DMS79 treated with DMSO at 0.1 percent for 48 hours (cell line): ENCODE measurements around the gene VPS35.
"Not testable (repeated sequence)": the region's sequence is repeated elsewhere in the genome, so short reads cannot be mapped to it uniquely, and the experiment has no call there.

Experiments used
- DNase-seq: peaks from one replicate; lab custom pipeline; 2025; lab: John Stamatoyannopoulos, UW

Gene VPS35

GRCh38 chr16:46712911-46713310 lies 23.9 kb upstream of the VPS35 start:
- no peak for DNase-seq

GRCh38 chr16:46711106-46712058 lies 22.4 kb upstream of the VPS35 start:
- DNase-seq, result no peak

GRCh38 chr16:46709469-46710005 lies 20.6 kb upstream of the VPS35 start:
- no peak for DNase-seq

GRCh38 chr16:46706642-46707041 lies 17.7 kb upstream of the VPS35 start:
- no peak for DNase-seq

GRCh38 chr16:46702030-46702429 lies 13.1 kb upstream of the VPS35 start:
- no peak for DNase-seq

GRCh38 chr16:46701615-46702014 lies 12.6 kb upstream of the VPS35 start:
- no peak for DNase-seq

- DNase-seq, result no peak
Observed at GRCh38 chr16:46700048-46700447, 11.1 kb upstream of the VPS35 start.

- no peak for DNase-seq
Observed at GRCh38 chr16:46696957-46697356, 8.0 kb upstream of the VPS35 start.

- DNase-seq, result no peak
Observed at GRCh38 chr16:46695937-46696336, 7.0 kb upstream of the VPS35 start.

GRCh38 chr16:46693598-46693997 lies 4.6 kb upstream of the VPS35 start:
- no peak for DNase-seq

GRCh38 chr16:46691726-46692125 lies 2.7 kb upstream of the VPS35 start:
- DNase-seq, result no peak

GRCh38 chr16:46690281-46691178 lies 1.6 kb upstream of the VPS35 start:
- peak; percentile 36 for DNase-seq

- peak; percentile 86 for DNase-seq
Observed at GRCh38 chr16:46689365-46690280, 645 bp upstream of the VPS35 start, which contains the start of gene ORC6. ORC6 (plus strand) TSS chr16:46689659; CDS start chr16:46689706, 47 bp downstream.

- DNase-seq, result no peak
Observed at GRCh38 chr16:46688101-46688653, 801 bp downstream of the VPS35 start.

- DNase-seq, result no peak
Observed at GRCh38 chr16:46687486-46687885, 1.5 kb downstream of the VPS35 start.

GRCh38 chr16:46686815-46687473 lies 2.0 kb downstream of the VPS35 start:
- DNase-seq, result no peak

GRCh38 chr16:46681867-46682266 lies 7.1 kb downstream of the VPS35 start:
- DNase-seq, result not testable (repeated sequence)

GRCh38 chr16:46677943-46678342 lies 11.0 kb downstream of the VPS35 start:
- DNase-seq, result not testable (repeated sequence)

GRCh38 chr16:46673320-46674013 lies 15.5 kb downstream of the VPS35 start:
- DNase-seq, result peak; percentile 23

- no peak for DNase-seq
Observed at GRCh38 chr16:46662123-46662522, 26.9 kb downstream of the VPS35 start.
